ENCODE data around the gene AJM1.
A peak's percentile ranks its signal among the peaks of the same experiment; 100 is the strongest.

Gene AJM1

DNA sequence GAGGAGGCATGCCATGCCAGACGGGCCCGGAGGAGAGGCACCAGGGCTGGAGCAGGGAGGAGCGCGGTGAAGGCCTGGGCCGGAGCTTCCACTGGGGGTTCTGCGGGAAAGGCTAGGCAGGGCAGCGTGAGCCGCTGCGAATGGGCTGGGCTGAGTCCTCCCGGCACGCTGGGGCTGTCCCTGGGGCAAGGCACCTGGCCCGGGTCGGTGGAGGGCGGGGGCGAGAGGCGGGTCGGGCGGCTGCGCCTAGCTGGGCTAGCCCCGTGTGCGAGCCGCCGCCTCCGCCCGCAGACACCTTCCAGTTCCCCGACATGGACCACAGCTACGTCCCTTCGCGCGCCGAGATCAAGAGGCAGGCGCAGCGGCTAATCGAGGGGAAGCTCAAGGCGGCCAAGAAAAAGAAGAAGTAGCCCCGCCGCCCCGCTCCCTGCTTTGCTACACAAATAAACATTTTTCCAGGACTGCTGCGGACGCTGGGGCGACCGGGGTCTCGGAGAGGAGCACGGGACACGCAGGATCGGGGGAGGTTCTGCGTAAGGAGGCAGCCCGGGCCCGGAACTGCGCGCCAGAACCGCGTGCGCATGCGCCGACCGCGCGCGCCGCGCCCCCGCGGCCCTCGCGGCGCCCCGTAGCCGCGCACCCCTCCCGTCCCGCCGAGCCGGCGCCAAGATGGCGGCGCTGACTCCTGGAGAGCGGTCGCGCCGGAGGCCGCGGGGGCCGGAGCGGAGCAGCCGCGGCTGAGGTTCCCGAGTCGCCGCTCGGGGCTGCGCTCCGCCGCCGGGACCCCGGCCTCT, 34.8 kb upstream of the AJM1 start, which contains the start of gene RABL6:
RABL6 (plus strand) TSS at position 668 of the 794 bp plus-strand sequence. CDS start 249 bp downstream, outside the sequence.
- peak; percentile 42 to 71 for DNase-seq (ENCODE audit: extremely low read depth in 1 of 2, low read depth in 1 of 2)

DNA sequence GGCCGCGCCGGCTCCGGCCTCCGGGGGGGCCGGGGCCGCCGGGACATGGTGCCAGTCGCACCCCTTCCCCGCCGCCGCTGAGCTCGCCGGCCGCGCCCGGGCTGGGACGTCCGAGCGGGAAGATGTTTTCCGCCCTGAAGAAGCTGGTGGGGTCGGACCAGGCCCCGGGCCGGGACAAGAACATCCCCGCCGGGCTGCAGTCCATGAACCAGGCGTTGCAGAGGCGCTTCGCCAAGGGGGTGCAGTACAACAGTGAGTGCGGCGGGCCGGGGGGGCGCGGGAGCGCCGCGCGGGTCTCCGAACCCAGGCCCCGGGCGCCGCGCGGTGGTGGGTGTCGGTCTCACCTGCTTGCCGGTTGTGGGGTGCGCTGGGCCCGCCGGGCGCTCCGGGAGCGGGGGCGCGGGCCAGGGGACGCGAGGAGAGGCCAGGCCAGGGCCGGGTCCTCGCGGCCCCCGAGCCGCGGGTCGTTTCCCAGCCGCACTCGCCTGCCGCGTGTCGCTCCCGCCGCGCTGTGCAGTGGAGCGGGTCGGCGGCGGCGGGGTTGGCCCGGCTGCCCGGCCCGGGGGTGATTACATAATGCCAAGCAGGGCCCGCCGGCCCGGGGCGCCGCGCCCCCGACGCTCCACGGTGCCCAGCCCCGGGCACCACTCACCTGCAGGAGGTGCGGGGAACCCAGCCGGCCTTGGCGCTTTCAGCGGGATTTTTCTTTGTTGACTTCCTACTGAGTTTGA, 34.0 kb upstream of the AJM1 start:
- DNase-seq (ENCODE audit: extremely low read depth in 1 of 2, low read depth in 1 of 2): peak in 1 of 2 donors; percentile 40

DNA sequence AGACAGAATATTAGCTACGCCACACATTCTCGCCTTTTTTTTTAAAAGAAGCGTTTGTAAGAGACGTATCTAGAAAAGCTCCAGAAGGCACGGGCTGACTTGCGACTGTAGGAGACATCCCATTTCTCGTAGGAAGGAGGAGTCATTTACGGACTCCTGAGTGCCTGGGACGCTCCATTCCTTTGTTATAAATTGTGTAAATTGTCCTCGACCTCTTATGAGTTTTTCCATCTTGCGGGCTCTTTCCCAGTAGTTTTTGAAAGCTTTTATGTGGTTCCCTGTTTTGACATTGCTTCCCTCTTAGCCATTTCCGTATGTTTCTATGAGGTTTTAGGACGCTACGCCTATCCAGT, 33.5 kb upstream of the AJM1 start:
- no peak for DNase-seq (ENCODE audit: extremely low read depth in 1 of 2, low read depth in 1 of 2)

DNA sequence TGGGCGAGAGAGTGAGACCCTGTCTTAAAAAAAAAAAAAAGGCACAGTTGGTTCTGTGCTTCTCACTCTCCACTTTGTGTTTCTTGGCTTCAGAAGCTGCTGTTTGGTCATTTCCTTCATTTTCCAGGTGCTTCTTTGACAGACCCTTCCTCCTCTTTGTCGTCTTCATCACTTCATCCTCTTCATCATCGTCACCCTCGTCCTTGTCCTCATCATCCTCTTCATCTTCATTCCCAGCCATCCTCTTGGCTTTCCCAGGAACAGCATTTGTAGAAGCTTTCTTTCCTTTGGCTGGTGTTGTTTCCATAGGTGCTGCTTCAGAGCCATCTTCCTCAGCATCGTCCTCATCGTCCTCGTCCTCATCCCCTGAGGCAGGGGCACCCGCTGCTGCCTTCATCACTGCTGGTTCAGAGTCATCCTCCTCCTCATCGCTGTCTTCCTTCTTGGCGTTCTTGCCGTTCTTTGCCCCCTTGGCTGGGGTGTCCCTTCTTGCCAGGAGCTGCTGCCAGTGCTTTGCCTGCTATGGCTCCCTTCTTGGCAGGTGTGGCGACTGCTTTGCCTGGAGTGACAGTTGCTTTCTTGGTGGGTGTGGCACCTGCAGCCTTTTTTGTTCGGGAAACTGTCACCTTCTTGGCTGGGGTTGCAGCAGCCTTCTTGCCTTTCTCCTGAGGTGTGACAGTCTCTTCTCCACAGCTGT, 27.4 kb upstream of the AJM1 start:
- no peak for DNase-seq (ENCODE audit: extremely low read depth in 1 of 2, low read depth in 1 of 2)

DNA sequence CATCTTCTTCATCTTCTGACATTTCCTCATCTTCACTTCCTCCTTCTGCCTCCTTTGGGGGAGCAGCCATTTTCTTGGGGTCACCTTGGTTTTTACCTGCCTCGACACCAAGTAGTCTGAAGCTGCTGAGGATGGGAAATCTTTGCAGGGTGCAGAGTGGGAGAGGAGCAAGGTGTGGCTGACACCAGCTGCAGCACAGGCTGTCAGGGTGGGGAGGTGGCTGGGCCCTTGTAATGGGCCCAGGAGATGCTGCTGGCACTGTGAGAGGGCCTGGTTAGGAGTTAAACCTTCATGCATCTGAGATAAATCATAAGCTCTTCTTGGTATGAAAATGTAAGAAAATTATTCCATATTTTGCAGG, 26.9 kb upstream of the AJM1 start:
- no peak for DNase-seq (ENCODE audit: extremely low read depth in 1 of 2, low read depth in 1 of 2)

DNA sequence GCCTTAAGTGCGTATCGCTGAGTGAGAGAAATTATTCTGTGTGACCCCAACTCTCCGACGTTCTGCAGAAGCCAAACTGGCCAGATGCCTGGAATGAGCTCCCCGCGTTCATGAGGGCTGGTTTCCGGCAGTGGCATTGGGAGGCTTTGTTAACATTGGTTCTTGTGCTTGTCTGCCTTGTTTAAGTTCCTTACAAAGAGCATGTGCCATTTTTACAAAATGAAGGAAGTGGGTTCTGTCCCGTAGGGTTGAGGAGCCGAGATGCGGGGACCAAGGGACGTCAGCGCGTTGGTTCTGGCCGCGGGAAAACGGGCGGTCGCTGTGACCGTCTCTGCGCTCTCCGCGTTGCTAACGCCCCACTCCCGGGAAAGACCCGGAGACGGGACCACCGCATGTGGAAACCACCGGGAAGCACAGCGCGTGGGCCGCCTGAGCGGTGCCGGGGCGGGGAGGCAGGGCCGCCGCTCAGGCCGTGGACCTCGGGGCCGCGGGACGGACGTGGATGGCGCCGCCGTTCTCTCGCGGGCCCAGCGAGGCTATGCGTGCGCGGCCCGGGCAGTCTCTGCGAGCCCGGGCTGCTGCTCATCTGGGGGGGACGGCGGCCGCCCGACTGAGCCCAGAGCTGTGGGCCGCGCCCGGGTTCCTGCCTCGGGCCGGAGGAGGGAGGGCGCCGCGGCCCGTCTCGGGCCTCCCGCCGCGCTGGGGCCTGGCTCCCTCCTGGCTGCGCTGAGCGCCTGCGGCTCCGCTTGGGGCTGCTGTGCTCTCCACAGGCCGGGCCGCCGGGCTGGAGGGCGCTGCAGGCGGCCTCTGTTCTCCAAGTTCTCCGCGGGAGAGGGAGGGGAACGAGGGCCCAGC, 21.1 kb upstream of the AJM1 start:
- DNase-seq (ENCODE audit: extremely low read depth in 1 of 2, low read depth in 1 of 2): no peak

DNA sequence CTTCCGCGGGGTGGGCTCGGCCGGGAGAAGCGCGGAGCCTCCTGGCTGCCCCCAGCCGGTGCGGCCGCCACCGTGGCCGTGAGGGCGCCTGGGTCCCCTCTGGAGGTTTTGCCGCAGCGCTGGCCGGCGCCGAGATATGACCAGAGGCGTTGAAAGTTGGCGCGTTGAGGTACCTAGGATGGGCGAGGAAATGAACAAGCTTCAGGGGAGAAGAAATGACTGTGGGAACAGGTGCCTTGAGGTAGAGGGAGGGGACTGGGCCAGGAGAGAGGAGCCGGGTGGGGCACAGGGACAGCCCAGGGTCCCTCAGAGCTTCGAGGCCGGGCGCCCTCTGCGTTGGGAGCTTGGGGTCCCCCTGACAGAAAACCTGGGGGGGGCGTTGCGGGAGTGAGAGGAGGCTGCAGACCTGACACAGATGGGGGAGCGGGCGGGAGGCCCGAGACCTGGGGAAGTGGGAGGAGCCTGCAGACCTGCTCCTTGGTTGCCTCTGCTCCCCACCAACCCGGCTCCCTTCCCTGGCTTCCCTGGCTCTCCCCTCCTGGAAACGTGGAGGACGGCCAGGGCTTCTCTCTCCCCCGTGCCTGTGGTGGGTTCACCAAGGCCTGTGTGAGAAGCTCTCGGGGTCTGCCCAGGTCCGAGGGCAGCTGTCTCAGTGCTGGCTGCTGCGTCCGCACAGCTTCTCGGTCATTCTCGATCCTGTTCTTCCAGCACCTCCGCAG, 20.3 kb upstream of the AJM1 start:
- no peak for DNase-seq (ENCODE audit: extremely low read depth in 1 of 2, low read depth in 1 of 2)

DNA sequence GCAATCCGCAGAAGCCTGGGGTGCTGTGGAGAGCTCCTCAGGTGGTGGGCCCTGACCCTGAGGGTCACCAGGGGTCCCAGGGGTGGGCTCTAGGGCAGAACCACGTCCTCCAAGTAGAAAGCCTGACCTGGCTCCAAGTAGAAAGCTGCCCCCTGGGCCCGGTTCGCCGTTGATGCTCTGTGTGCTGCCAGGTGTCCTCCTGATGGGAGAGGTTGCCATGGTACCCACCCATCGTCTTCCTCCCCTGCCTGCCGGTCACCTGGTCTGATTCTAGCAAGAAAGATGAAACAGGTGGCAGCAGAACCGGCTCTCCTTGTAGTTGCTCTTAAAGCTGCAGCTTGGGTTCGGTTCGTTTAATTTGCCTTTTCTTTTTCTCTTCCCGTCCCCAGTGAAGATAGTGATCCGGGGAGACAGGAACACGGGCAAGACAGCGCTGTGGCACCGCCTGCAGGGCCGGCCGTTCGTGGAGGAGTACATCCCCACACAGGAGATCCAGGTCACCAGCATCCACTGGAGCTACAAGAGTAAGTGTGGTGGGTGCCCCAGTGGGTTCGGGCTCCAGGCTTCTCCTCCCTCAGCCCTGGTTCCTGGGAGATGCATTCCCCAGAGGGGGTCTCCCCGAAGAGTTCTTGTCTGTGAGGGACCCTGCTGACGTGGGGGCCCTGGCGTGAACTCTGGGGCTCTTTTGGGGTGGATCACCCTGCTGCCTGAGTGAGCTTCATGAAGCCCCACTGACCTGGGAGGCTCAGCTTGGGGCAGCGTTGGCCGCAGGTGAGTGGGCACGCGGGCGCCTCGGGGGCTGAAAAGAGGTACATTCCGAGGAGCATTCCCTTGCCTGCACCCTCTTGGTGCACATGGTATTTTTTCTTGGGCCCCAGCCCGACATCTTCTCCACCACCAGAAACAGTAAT, 18.9 kb upstream of the AJM1 start:
- DNase-seq (ENCODE audit: extremely low read depth in 1 of 2, low read depth in 1 of 2): no peak

DNA sequence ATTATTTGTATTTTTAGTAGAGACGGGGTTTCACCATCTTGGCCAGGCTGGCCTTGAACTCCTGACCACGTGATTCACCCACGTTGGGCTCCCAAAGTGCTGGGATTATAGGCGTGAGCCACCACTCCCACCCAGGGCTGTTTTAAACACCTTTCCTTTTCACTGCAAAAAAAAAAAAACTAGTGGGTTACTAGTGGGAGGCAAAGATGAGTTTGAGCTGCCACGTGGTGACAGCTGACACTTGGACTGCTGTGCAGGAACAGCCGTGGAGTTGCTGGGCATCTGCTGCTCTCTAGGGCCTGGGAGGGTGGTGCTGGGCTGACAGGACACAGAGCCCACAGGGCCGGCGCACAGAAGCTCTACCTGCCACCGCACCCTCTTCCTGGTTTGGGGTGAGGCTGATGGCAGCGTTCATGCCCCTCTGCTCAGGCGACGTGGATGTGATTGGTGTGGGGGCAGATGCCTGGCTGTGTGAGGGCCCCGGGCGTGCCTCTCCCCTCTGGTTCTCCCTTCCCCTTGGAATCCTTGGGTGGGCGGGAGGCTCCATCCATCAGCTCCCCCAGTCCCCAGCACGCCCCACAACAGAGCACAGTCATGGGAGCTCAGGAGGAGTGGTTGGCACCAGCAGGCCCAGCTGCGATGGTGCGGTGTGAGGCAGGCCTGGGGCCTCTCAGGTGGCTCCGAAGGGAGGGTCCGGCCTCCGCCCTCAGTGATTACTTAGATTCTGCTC, 17.6 kb upstream of the AJM1 start:
- DNase-seq (ENCODE audit: extremely low read depth in 1 of 2, low read depth in 1 of 2): no peak

DNA sequence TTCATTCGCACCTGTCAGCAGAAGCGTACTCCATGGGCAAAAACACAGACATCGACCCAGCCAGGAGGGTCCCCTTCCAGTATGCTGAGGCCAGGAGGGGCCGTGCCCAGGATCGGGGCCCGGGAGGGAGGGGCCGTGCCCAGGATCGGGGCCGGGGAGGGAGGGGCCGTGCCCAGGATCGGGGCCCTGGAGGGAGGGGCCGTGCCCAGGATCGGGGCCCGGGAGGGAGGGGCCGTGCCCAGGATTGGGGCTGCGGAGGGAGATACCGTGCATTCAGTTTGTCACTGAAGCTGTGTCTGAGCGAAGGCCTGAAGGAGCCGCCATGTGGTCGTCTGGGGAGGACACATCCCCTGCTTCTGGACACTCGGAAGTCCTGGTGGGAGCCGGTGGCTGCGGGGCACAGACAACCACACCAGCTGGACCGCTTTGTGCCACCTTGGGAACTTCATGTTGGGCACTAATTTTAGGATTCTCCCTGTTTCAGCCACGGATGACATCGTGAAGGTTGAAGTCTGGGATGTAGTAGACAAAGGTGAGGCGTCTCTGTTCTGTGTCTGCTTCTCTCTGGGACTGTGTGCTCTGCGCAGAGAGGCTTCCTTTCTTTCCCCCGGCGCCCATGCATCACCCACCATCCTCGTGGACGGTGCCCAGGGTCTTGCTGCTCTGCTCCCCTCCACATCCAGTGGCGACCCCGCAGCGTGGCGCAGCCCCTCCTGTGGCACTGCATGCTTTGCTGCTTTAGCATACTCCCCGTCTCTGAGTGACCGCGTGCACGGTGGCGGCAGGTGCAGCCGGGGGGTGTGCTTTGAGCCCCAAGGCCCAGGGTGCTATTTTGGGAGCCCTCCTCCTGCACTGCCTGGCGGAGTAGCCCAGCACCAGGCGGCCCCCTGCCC, 16.7 kb upstream of the AJM1 start:
- DNase-seq (ENCODE audit: extremely low read depth in 1 of 2, low read depth in 1 of 2): no peak

DNA sequence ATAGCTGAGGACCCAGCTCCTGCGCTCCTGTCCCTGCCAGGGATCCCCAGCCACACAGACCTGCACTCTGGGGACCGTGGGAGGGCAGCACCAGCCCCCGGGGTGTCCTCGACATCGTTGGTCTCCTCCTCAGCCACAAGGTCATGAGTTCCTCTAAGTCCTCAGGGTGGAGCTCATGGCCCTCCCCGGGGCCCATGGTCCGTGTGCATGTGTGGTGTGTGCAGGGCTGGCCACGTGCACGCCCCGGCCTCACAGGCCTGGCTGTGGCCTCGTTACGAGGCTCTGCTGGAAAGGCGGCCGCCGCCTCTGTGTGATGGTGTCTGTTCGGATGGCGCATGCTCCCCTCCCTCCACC, 16.1 kb upstream of the AJM1 start:
- no peak for DNase-seq (ENCODE audit: extremely low read depth in 1 of 2, low read depth in 1 of 2)

DNA sequence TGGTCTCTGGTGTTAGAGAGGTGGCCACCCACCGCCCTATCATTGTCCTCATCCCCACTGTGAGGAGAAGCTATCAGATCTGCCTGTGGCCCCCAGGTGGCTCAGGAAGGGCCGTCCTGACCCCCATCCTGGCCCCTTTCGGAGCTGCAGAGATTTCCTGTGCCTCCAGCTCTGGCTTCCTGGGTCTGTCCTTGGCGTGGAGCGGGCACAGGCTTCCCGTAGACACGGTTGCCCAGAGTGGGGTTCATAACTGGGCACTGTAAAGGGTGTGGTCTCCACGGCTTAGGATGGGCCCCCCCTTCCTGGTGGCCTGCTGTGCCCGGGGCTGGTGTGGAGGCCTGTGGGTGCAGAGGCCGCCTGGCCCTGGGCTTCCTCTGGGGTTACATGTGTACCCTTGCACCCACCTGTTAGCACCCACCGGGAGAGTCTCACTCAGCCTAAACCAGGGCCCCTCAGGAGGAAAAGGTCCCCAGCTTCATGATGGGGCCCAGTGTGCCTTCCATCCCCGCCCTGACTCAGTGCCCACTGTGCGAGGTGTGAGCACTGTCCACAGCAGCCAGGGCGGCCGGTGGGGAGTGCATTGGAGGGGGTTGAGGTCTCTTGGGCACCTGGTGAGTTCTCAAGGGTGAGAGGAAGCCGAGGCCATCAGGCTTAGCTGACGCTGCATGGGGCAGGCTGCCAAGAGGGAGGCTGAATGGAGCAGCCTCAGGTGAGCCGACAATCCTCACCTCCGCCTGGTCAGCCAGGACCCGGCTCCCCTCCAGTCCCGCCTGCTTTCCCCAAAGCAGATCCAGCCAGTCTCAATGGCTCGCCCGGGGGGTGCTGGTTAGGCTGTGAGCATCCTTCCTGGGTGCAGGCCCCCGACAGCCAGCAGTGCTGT, 15.3 kb upstream of the AJM1 start:
- no peak for DNase-seq (ENCODE audit: extremely low read depth in 1 of 2, low read depth in 1 of 2)

DNA sequence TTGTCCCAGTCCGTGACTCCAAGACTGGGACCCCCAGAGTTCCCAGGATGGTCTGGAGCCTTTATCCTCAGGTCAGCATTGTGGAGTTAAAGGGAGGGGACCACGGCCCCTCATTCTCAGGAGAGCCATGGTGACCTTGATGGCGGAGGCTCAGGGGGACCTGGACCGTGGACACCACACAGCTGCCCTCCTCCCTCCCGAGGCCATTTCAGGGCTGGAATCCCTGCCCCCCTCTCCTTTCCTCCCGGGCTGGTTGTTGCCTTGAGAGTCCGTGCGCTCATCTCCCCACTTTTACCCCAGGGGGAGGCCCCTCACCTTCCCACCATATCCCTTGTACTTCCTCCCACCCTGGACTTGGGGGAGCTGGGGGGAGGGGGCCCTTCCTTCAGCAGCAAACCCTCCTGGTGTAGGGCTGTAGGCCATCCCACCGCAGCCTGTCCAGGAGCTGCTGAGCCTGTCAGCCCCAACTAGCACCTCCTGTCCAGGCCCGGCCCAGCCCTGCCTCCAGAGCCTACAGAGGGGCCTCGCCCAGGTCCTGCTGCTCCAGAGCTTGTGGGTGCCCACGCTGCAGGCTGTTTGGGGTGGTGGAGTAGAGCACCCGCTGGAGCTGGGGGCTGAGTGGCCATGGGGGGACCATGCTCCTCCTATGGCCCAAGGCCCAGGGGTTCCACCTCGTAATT, 14.3 kb upstream of the AJM1 start:
- no peak for DNase-seq (ENCODE audit: extremely low read depth in 1 of 2, low read depth in 1 of 2)

DNA sequence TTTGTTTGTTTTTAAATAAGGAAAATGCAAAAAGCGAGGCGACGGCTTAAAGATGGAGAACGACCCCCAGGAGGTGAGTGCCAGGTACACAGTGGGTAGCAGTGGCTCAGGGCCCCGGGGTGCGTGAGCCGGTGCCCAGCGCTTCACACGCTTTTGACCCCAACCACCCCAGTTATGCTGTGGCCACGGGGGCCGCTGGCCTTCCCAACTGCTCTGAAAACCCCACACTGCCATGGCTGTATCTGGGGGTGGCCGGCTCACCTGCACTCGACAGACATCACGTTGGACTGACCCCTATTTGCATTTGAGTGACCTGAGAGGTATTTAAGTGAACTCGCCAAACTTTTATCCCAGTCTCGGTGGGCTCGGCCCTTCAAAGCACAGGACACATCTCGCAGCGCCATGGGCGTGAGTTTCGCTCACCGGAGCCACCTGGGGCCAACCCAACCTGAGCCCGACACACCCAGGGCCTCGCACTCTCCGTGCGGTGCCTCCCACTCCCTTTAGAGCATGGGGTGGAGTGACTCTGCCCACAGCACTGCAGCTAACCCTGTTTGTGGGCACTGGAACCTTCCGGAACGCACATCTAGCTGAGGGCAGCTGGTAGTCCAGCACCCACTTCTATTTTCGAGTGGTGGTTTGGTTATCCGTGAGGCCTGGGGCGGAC, 13.7 kb upstream of the AJM1 start:
- DNase-seq (ENCODE audit: extremely low read depth in 1 of 2, low read depth in 1 of 2): no peak

DNA sequence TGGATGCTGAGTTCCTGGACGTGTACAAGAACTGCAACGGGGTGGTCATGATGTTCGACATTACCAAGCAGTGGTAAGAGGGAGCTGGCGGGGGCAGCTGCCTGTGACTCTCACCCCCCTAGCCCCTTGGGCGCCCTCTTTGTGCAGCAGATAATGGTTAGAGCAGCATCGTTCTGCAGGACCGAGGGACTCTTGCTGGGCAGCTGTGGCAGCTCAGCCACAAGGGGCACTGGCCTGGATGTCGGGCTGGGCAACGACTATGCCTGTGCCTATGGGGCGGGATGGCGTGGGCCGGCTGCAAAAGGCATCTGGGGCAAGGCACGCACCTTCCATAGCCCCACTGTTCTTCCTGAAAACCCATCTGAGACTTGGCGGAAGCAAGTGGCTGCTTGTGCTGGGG, 12.9 kb upstream of the AJM1 start:
- DNase-seq (ENCODE audit: extremely low read depth in 1 of 2, low read depth in 1 of 2): no peak
